M059J (cell line): ENCODE data around the gene KISS1R. TPM values are rescaled to one million over a fixed set of nuclear protein-coding genes. Genes with fewer than 3 reads are reported as not detected.
A peak's percentile ranks its signal among the peaks of the same experiment; 100 is the strongest.

Experiments
- DNase-seq: peaks from one replicate; pipeline ENCODE4 v3.0.0-alpha.2; 2012; ENCODE audit warnings: low read depth
- total RNA-seq: library from RNA; depleted of rRNA; stranded (reverse); fragments of >200 nt; shearing (Covaris generic); gene quantifications from 2 replicates; pipeline ENCODE4 v1.2.3, GENCODE V29; 2014

Gene KISS1R
- total RNA-seq, 1 experiment from 2014 or later, result not detected

GRCh38 chr19:936175-936546, 19.0 kb downstream of the KISS1R start:
- DNase-seq, result no peak

DNA sequence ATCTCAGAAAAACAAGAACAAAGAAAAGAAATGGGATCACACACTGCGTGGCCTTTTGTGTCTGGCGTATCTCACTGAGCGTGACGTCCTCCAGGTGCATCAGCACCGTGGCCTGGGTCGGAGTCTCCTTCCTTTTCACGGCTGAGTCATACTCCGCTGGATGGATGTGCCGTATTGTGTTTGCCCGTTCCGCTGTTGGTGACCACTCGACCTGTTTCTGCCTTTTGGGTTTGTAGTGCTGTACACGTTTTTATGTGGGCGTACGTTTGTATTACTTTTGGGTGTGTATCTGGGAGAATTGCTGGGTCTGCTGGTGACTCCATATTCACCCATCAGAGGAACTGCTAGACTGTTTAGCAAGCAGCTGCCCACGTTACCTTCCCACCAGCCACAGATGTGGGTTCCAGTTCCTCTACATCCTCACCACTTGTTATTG, 20.1 kb downstream of the KISS1R start:
- no peak for DNase-seq

DNA sequence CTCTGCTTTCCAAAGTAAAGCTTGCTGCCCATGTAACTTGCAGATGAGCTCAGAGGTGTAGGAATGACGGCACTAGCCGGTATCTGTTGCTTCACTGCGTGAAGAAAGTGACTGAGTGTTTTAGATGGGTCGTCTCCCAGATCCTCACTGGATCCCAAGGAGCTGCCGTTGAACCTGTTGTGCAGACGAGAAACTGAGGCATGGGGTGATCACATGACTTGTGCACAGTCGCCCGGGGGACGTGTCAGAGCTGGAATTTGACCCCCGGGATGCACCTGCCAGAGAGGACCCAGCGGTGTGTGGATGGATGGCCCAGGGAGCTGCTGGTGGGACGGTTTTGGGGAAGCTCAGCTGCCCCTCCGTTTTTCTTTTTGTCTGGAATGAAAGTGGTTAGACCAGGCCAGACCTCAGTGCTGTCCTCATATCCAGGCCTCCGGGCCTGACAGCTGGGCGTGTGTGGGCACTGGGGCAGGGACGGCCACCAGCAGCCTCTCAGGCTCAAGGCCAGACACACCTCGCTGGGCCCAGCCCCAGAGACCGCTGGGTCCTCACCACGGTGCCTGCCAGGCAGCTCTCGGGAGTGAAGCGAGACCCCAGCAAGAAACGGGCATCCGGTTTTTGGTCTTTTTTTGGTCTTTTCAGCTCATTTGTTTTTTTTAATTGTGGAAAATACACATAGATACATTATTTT, 21.2 kb downstream of the KISS1R start:
- DNase-seq, result no peak

GRCh38 chr19:939439-939838, 22.3 kb downstream of the KISS1R start:
- no peak for DNase-seq

GRCh38 chr19:939922-940321, 22.8 kb downstream of the KISS1R start:
- DNase-seq, result no peak

DNA sequence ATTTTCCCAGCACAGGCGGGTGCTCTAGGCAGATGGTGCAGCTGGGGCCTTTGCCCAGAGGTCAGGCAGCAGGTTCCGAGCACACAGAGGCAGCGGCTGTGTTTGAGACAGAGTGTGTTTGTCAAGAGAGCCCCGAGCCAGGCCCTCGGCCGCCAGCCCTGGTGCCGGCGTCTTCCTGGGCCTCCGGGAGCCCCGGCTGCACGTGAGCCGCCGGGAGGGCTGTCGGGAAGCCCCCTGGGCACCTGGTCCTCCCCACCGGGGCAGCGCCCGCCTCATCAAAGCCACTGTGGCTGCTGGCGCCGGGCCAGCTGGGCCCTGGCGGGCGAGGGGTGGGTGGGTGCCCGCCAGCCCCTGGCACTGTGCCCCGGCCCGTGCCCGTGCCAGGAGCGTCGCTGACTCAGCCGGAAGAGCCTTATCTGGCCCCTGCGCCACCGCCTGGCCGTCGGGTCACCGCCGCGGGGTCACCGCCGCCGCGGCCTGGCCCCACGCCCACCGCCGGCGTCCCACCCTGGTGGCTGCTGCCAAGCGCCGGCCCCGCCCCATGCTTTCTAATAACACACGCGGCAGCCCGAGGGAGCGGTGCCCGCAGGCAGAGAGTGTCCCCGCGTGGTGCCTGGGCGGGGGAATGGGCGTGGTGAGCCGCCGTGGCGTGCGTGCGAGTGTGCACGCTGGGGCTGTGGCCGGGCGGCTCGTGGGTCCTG, 23.6 kb downstream of the KISS1R start:
- DNase-seq, result peak; percentile 86

GRCh38 chr19:941292-942132, 24.4 kb downstream of the KISS1R start:
- DNase-seq, result no peak

DNA sequence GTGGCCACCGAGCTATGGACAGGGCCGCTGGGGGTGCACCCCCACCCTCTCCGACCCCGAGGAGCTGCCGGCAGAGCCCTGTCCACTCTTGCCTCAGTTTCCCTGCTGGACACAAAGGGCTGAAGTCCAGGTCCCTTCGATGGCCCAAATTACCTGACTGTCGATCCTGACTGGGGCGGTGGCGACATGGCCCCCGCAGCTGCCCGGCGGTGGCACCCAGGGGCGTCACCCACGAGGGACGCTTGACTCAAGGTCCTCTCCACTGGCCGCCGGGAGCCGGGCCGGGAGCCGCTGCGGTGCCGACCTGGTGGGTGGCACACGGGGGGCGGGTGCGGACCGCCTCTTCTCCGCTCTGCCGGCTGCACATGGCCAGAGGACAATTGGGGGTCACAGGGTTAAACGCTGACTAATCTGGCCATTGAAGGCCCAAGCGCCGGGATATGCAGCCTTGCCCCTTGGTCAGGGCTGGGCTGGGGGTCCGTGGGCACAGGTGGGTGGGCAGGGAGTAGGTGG, 25.1 kb downstream of the KISS1R start:
- no peak for DNase-seq

DNA sequence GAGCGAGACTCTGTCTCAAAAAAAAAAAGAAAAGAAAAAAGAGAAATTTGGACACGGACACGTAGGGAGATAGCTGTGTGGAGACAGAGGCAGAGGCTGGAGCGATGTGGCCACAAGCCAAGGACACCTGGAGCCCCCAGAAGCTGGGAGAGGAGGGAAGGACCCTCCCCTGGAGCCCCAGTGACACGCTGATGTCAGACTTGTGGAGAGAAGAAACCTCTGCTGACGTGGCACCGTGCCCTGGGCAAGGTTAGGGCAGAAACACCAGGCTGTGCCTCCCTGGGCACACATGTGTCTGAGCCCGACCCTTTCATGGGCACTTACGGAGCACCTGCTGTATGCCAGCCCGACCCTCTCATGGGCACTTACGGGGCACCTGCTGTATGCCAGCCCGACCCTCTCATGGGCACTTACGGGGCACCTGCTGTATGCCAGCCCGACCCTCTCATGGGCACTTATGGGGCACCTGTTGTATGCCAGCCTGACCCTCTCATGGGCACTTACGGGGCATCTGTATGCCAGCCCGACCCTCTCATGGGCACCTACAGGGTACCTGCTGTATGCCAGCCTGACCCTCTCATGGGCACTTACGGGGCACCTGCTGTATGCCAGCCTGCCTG, 26.5 kb downstream of the KISS1R start:
- DNase-seq, result no peak

DNA sequence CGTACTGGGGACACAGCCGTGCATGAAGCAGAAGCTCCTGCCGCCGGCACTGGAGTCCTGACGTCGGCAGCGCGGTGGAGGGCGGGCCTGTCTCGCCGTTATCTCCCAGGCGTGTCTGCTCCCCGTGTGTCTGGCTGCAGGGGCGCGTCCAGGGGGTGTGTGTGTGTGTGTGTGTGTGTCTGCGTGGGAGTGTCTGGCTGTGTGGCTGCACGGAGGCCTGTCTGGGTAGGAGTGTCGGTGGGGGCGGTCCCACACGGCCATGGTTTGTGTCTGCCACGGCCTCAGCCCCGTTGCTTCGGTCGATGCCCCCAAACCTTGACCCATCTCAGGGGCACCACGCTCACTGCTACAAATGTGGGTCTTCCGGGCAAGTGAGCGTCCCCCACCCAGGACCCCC, 27.0 kb downstream of the KISS1R start:
- no peak for DNase-seq

- no peak for DNase-seq
Measured at GRCh38 chr19:944663-945241, 27.6 kb downstream of the KISS1R start.

DNA sequence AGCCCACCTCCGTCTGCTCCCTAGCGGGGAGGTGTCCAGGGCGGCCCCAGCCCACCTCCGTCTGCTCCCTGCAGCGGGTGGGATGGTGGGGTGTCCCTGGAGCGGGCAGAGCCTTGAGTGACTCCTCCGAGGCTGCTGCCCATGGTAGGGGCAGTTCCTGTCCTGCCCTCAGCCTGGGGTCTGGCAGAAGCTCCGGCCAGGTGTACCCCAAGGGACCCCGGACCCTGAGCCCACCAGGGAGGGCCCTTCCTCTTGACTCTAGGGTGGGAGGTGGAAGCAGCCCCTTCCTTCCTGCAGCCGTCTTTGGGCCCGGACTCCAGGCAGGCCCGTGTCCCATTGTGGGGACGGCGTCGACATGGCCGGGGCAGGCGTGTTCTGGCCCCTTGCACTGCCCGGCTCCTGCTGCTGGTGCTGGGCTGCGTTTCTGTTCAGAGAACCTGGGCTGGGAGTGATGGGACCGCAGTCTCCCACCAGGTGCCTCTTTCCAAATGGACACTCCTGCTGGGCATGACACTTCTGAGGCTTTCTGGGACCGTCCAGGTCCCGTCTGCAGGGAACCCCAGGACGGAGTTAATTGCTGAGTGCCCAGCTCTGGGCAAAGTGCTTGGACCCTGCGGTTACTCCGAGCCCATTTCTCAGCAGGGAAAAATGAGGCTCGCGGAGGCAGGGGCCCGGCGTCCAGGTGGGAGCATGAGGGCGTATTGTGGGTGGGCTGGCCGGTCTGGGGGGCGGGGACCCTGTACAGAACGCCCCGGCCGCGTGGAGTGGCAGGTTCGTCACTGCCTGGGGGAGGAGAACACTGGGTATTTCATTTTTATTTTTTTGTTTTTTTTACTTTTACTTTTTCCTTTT, 28.5 kb downstream of the KISS1R start:
- DNase-seq, result no peak

- no peak for DNase-seq
Measured at GRCh38 chr19:947090-947706, 30.1 kb downstream of the KISS1R start.

GRCh38 chr19:947707-948539, 30.8 kb downstream of the KISS1R start:
- DNase-seq, result no peak

DNA sequence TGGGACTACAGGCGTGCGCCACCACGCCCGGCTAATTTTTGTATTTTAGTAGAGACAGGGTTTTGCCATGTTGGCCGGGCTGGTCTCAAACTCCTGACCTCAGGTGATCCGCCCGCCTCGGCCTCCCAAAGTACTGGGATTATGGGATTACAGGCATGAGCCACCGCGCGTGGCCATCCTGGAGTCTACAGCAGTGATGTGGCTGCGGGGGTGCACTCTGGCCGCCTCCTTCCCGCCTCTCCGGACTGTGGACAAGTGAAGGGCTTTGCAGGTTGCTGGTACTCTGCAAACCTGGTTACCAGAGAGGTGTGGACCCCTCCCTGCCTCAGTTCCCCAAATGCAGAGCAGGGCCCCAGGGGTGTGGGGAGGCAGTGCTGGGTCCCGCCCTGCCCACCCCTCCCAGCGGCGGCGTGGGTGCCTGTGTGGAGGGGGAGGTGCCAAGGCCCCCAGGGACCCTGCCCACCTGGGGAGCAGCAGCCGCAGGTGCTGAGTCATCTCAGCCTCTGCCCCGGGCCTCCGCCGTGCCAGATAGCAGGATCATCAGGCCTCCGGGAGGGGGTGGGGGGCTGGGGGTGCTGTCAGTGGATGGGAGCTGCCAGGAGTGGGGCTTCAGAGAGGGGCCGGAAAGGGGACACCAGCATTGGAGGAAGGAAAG, 31.8 kb downstream of the KISS1R start:
- DNase-seq, result no peak

GRCh38 chr19:950352-951066, 33.4 kb downstream of the KISS1R start:
- DNase-seq, result no peak

- no peak for DNase-seq
Measured at GRCh38 chr19:952049-952679, 35.0 kb downstream of the KISS1R start.
